ENCODE data around the gene PRG3.

Gene PRG3

GRCh38 chr11:57380975-57381374 lies at the start of gene PRG3:
PRG3 (minus strand) TSS chr11:57381150; CDS start chr11:57380708, 442 bp downstream.
- no peak within 1 kb of the TSS for H3K4me3 ChIP-seq (ENCODE audit: low read depth, low read length)
- no peak for TF ChIP-seq CTCF (IDR thresholded peaks at IDR 0.05; ENCODE audit: low read depth, low read length)

GRCh38 chr11:57429946-57430345 lies 49.0 kb upstream of the PRG3 start:
- no peak overlapping the region for H3K4me3 ChIP-seq (ENCODE audit: low read depth, low read length)
- TF ChIP-seq CTCF (IDR thresholded peaks at IDR 0.05; ENCODE audit: low read depth, low read length), result no peak

GRCh38 chr11:57428643-57429042 lies 47.7 kb upstream of the PRG3 start:
- H3K4me3 ChIP-seq (ENCODE audit: low read depth, low read length), result no peak overlapping the region
- TF ChIP-seq CTCF (IDR thresholded peaks at IDR 0.05; ENCODE audit: low read depth, low read length), result no peak

- no peak for TF ChIP-seq CTCF (IDR thresholded peaks at IDR 0.05; ENCODE audit: low read depth, low read length)
Measured at GRCh38 chr11:57427727-57428082, 46.8 kb upstream of the PRG3 start.

DNA sequence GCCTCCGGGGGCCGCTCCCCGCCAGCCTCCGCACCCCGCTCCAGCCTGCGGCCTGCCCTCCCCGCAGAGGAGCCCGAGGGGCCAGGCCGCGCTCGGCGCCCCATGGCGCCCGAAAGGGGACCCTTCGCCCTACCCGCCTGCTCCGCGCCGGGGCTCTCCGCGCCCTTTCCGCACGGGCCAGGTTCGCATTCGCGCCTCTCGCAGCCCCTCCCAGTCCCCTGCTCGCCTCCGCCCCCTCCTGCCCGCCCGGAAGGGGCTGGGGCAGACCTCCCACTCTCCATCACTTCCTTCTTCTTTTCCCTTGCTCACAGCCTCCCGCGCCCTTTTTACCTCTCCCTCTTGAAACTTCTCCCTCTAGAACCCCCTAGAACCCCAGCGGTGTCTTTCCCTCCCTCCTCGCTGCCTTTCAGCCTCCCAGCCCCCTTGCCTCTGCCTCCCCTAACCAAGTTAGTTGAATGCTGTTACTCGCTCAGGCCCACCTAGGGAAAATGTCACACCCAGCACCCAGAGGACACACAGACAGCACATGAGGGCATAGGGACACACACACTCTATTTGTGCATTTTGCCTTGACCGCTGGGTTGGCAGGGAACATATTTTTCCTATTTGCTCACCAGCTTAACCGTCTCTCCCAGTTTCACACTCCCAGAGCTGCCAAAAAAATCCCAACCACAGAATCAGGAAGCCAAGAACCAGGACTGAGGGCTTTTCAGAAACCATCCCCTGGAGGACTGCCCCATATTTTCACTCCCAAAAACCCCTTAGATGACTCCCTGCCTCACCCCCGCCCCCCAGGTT lies 46.2 kb upstream of the PRG3 start, which contains the start of gene SLC43A3:
Gene SLC43A3, minus strand, starts transcription at position 193 of the 798 bp plus-strand sequence. CDS start 949 bp downstream, outside the sequence.
- H3K4me3 ChIP-seq (ENCODE audit: low read depth, low read length), result peak within 1 kb of the TSS; percentile 46
- TF ChIP-seq CTCF (IDR thresholded peaks at IDR 0.05; ENCODE audit: low read depth, low read length), result no peak

More at GRCh38 chr11:57427727-57428082, 46.8 kb upstream of the PRG3 start:
- H3K4me3 ChIP-seq (ENCODE audit: low read depth, low read length), result no peak overlapping the region

- H3K4me3 ChIP-seq (ENCODE audit: low read depth, low read length), result peak overlapping the region; percentile 46
- no peak for TF ChIP-seq CTCF (IDR thresholded peaks at IDR 0.05; ENCODE audit: low read depth, low read length)
Measured at GRCh38 chr11:57426439-57426928, 45.5 kb upstream of the PRG3 start.
